ENCODE results near the gene DDX1. TPM values are rescaled to one million over a fixed set of nuclear protein-coding genes. Genes with fewer than 3 reads are reported as not detected.

The DDX1 gene
- polyA plus RNA-seq, 1 donor (not counting 4 experiments of a cell fraction or from before 2014, with no cell fraction given) = 140 TPM

GRCh38 chr2:15622214-15622613 lies 30.5 kb downstream of the DDX1 start:
- no peak for FAIRE-seq
- Histone ChIP-seq H3K36me3 (ENCODE audit: control insufficient read depth in 2 of 2, extremely low read depth in 1 of 2, insufficient read depth in 2 of 2, low read length in 2 of 2) (peaks cover 9 to 14% of the 10 kb centered on the region in 2 experiments), H3K9ac (ENCODE audit: control insufficient read depth, extremely low read depth, insufficient read depth, low read length) (no peak overlapping the region), H4K20me1 (ENCODE audit: control insufficient read depth, extremely low read depth, insufficient read depth, low read length) (no peaks in the 10 kb centered on the region), H3K27me3 (ENCODE audit: control insufficient read depth, extremely low read depth, insufficient read depth, low read length) (no peaks in the 10 kb centered on the region), H3K4me1 (ENCODE audit: control insufficient read depth, extremely low read depth, insufficient read depth, low read length) (no peaks in the 10 kb centered on the region), H3K27ac (ENCODE audit: control insufficient read depth, insufficient read depth, low read length) (no peak overlapping the region), H3K4me2 (ENCODE audit: control insufficient read depth, extremely low read depth, insufficient read depth, low read depth, low read length) (no peak overlapping the region), H3K9me3 (ENCODE audit: control insufficient read depth, low read depth, low read length) (no peaks in the 10 kb centered on the region), H3K4me3 (ENCODE audit: control insufficient read depth in 2 of 3, extremely low read depth in 1 of 3, insufficient read depth in 2 of 3, low read depth in 1 of 3, low read length in 3 of 3) (no peak overlapping the region), H2AFZ (ENCODE audit: control insufficient read depth, low read length) (no peak overlapping the region), H3K79me2 (ENCODE audit: control insufficient read depth, insufficient read depth, low read length) (no peaks in the 10 kb centered on the region), H3K9me1 (ENCODE audit: control insufficient read depth, extremely low read depth, insufficient read depth, low read length) (no peaks in the 10 kb centered on the region)
- dilution Hi-C loops (cut with MboI; ENCODE audit: extremely low pct_ligation_motif_present, low sequenced_read_pairs) = no loop called here
- no peak for DNase-seq (ENCODE audit: low read depth, low spot score)
- TF ChIP-seq CTCF (optimal IDR thresholded peaks at IDR 0.05 in 1 of 3, IDR thresholded peaks at IDR 0.05 in 1 of 3, conservative IDR thresholded peaks at IDR 0.05 in 1 of 3; ENCODE audit: extremely low read depth in 1 of 3, insufficient read depth in 2 of 3, low read length in 3 of 3) = no peak
- no peak for TF ChIP-seq EZH2 (IDR thresholded peaks at IDR 0.05; ENCODE audit: low read length)

- Histone ChIP-seq H3K4me1 (ENCODE audit: control insufficient read depth, extremely low read depth, insufficient read depth, low read length) (no peaks in the 10 kb centered on the region), H3K9me1 (ENCODE audit: control insufficient read depth, extremely low read depth, insufficient read depth, low read length) (no peaks in the 10 kb centered on the region), H3K27ac (ENCODE audit: control insufficient read depth, insufficient read depth, low read length) (no peak overlapping the region), H3K4me3 (ENCODE audit: control insufficient read depth in 2 of 3, extremely low read depth in 1 of 3, insufficient read depth in 2 of 3, low read depth in 1 of 3, low read length in 3 of 3) (no peak overlapping the region), H3K9me3 (ENCODE audit: control insufficient read depth, low read depth, low read length) (no peaks in the 10 kb centered on the region), H3K9ac (ENCODE audit: control insufficient read depth, extremely low read depth, insufficient read depth, low read length) (no peak overlapping the region), H3K79me2 (ENCODE audit: control insufficient read depth, insufficient read depth, low read length) (no peaks in the 10 kb centered on the region), H3K36me3 (ENCODE audit: control insufficient read depth in 2 of 2, extremely low read depth in 1 of 2, insufficient read depth in 2 of 2, low read length in 2 of 2) (peaks cover 9 to 17% of the 10 kb centered on the region in 2 experiments), H3K27me3 (ENCODE audit: control insufficient read depth, extremely low read depth, insufficient read depth, low read length) (no peaks in the 10 kb centered on the region), H4K20me1 (ENCODE audit: control insufficient read depth, extremely low read depth, insufficient read depth, low read length) (no peaks in the 10 kb centered on the region), H2AFZ (ENCODE audit: control insufficient read depth, low read length) (no peak overlapping the region), H3K4me2 (ENCODE audit: control insufficient read depth, extremely low read depth, insufficient read depth, low read depth, low read length) (no peak overlapping the region)
- DNase-seq (ENCODE audit: low read depth, low spot score) (no peak), FAIRE-seq (no peak)
- dilution Hi-C loops (cut with MboI; ENCODE audit: extremely low pct_ligation_motif_present, low sequenced_read_pairs) = no loop called here
- no peak for TF ChIP-seq CTCF (optimal IDR thresholded peaks at IDR 0.05 in 1 of 3, IDR thresholded peaks at IDR 0.05 in 1 of 3, conservative IDR thresholded peaks at IDR 0.05 in 1 of 3; ENCODE audit: extremely low read depth in 1 of 3, insufficient read depth in 2 of 3, low read length in 3 of 3)
- TF ChIP-seq EZH2 (IDR thresholded peaks at IDR 0.05; ENCODE audit: low read length) = no peak
These were observed 31.2 kb downstream of the DDX1 start for GRCh38 chr2:15622614-15623480.

All from keratinocyte (primary cell).